Umbilical cord (tissue), 2 donors: ENCODE measurements around the gene OTOGL. TPM values are rescaled to one million over a fixed set of nuclear protein-coding genes. Genes with fewer than 3 reads are reported as not detected.

Experiments used
- DNase-seq: peaks from one replicate; pipeline ENCODE4 v3.0.0-alpha.2; 2015; ENCODE audit warnings: low spot score
- total RNA-seq: library from RNA; depleted of rRNA; stranded (reverse); fragments of >200 nt; gene quantifications from one replicate; pipeline ENCODE4 v1.2.3, GENCODE V29; 2014; ENCODE audit warnings: low replicate concordance; ENCODE audit not compliant: insufficient read depth

OTOGL gene
- total RNA-seq, 1 donor from 2014 or later: 3.1 TPM

DNA sequence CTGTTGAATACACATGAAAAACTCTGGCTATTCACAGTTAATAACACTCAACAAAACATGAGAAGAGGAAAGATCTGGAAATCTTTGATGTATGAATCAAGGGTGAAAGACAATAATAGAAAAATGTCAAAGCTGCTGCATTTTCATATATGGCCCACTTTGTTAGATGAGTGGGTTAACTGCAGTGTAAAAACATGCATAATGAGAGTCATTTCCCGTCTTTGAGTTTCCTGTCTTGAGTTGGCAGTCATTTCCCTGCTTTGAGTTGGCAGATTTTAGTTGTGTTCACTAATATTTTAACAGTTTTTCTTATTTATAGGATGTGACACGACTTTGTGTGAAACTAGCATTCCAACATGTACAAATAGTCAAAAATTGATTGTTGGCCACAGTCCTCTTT, 256.8 kb downstream of the OTOGL start:
- DNase-seq: peak; percentile 30

GRCh38 chr12:80359703-80360102, 260.4 kb downstream of the OTOGL start:
- DNase-seq: no peak

GRCh38 chr12:80364056-80364455, 264.7 kb downstream of the OTOGL start:
- no peak for DNase-seq

DNA sequence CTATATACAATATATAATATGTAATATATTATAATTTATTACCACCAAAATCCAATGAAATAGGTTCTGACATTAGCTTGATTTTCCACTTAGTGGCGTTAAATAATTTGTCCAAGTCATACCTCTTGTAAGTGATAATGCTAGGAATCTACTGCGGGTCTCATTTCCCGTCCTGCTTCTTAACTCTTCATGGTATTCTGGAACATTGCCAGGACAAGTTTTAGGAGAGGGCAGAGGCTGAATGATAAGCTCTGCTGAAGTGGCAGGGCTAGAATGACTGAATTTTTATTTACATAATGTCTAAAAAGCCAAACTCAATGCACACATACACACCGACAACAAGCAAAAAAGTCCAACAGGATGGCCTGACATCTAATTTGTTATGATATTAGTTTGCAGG, 274.3 kb downstream of the OTOGL start:
- no peak for DNase-seq

DNA sequence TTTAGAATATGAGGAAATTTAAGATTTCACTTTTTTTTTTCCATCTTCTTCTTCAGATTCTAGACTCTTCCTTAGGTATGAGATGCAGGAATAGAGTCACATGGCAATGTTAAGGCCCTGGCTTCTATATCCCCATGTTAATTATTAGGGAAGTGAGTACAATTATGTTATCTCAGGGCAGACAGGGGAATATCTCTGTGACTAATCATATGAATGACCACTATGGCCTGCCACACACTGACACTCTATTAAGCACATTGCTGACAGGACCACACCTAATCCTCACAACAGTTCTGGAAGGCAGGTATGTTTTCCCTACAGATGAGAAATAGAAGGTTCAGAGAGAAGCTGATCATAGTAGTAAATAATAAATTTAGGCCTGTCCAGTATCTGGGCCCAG, 275.3 kb downstream of the OTOGL start:
- no peak for DNase-seq

DNA sequence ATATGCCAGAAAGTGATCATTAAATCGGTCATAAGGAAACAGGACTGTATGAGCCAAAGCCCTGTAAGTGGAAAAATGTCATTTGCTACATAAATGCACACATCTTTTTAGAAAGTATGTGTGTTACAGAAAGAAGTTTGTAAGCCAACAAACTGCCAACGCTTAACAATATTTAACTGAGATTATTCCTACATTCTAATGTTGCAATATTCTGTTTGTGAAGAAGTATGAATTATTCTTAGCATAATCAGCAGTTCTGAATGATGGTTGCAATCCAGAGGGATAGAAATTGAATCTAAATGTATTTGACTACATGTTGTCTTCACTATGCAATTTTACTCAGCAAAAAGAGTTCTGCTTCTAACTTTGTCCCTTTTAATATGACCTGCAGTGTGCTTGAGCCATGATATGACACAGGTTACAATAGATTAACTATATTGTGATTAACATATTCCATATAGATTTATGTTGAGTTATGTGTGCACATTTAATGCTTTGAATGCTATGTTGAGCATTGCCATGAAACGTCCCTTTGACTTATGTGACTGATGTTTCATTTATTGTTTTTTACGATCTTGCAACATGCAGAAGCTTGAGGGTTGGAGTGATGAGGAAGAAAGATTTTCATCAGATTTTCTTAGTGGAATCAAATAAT, 277.9 kb downstream of the OTOGL start:
- peak; percentile 74 for DNase-seq

- no peak for DNase-seq
These were observed 281.8 kb downstream of the OTOGL start for GRCh38 chr12:80381121-80381520.

GRCh38 chr12:80382254-80382653, 282.9 kb downstream of the OTOGL start:
- no peak for DNase-seq

DNA sequence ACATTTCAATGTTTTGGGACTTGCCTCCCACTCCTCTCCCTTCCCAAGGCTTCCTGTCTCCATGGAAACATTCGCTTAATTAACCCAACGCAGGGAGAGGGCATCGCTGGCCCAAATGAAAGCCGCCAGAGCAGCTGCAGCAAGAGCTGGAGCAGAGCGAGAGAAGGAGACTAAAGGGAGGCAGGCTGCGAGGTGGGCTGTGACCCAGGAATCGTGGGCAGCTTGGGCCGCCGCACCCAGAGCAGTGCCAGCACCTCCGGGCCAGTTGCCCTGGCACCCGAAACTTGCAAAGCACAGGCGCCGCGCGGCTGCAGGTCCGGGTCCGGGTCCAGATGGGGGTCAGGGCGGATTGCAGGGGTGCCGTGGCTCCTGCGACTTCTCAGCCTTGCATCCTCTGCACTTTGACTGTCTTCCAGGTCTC, 301.2 kb downstream of the OTOGL start:
- no peak for DNase-seq

DNA sequence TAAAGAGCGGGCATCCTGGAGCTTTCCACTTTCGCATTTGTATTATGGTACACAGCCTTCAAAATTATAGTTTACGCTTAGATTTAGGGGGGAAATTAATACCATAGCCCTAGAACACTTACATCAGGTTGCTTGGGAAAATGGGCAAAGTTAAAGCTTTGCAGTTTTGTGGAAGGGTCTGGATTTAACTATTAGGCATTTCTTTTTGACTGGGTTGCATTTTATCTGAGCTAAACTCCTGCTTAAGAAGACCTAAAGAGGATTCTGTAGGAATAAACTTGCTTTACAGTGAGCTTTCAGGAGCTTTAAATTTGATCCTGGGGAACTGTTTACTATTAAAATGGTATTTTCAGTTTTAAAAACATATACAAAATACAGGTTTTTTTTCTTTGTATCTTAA, 301.9 kb downstream of the OTOGL start:
- peak; percentile 91 for DNase-seq

DNA sequence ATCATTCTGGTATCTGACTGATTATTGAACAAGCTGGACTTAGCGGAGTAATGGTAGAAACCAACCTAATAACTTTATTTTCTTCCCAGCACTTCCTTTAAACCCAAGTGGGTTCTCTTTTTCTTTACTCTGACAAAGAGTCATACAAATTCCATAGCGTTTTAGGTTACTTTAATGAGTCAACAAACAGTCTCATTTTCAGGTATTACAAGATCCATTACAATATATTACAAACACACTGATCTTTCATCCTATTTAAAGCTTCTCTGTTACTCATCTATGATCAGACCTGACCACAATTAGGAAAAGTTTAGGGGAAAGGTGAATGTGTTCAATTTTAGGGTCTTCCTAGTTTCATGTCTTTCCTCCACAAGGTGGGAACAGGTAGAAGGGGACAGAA, 305.3 kb downstream of the OTOGL start:
- no peak for DNase-seq

DNA sequence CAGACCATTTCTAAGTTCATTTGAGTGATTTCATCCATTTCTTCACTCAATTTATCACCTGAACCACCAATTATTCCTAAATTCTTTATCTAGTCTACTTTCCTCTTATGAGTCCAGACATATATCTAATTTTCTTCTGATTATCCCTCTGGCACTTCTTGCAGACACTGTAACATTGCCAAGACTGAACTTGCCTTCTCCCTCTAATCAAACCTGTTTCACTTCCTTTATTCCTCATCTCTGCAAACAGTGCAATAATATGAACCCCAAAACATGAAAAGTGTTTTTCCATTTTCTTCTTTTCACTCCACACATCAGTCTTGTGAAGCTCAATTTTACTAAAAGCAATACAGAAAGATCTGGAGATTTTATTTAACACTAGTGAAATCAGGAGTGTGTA, 306.9 kb downstream of the OTOGL start:
- no peak for DNase-seq

DNA sequence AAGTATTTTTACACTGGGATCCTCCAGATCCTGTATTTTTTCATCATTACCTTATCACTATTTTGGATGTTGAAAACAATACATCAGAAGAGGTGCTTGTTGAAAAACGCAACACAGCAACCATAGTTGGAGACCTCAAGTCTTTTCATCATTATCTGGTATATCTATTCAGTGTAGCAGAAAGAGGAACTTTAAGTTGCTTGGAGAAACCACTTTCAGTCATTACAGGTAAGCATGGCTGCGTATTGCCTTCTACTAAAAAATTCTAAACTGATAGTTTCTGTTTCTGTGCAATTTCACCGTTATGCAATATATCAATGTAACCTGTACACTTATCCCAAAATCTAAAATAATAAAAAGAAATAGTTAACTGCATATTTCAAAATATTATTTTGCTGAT, 312.4 kb downstream of the OTOGL start:
- no peak for DNase-seq

DNA sequence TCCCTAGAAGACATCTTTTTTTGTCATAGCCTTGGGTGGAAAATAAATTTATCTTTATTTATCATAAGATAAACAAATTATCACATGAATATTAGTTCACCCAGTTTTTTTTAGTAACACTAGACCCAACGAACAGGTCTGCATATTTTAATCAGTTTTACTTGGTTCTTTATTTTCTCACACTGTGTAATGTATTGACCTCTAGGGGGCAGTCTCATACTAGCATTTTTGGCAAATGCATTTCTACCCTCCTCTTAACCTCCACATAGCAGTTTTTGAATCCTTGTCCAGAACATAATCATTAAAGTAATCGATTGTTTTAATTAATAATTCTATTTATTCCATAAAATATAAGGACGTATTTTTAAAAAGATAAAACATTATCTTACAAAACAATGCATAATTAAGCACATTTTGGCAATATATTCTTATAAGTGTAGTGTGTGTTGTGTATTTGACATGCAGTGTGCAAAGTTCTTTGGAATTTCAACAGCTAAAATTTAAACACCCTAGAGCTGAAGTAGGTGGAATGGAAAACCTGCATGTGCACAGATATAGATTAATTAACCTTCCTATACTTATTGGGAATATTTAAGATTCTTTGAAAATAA, 313.1 kb downstream of the OTOGL start:
- DNase-seq: peak; percentile 69

GRCh38 chr12:80413462-80413861, 314.1 kb downstream of the OTOGL start:
- DNase-seq: no peak

GRCh38 chr12:80415466-80415865, 316.1 kb downstream of the OTOGL start:
- DNase-seq: no peak

- DNase-seq: peak; percentile 47
These were observed 320.3 kb downstream of the OTOGL start for GRCh38 chr12:80419644-80420043.

DNA sequence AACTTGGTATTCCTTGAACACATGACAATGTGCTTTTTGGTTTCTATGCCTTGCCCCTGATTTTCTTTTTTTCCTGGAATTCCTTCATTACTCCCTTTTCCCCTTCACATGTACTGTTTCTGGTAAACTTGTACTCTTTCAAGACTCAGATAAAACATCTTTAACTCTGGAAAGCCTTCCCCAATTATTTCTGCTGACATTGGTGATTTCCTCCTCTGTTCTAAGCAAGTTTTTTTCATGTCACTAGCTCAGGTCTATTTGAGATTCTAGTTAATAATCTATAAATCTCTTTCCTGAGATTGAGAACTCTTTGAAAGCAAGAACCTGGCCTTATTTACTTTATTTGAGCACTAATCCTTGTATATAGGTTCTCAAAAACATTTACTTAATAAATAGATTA, 320.7 kb downstream of the OTOGL start:
- DNase-seq: no peak

- DNase-seq: no peak
These were observed 323.2 kb downstream of the OTOGL start for GRCh38 chr12:80422550-80422949.
